Mucosa of descending colon (tissue), 3 donors: ENCODE results near the gene TTC23. TPM values are rescaled to one million over a fixed set of nuclear protein-coding genes. Genes with fewer than 3 reads are reported as not detected.

ENCODE experiments used
- ATAC-seq: fragments of 200-7000 bp; cut with Tn5 transposase; one replicate; pipeline ENCODE4 v1.9.1; 2020; ENCODE audit warnings: mild to moderate bottlenecking, moderate library complexity
- DNase-seq, 3 donors: peaks; one replicate each; pipeline ENCODE4 v3.0.0-alpha.2; 2020
- H3K36me3 ChIP-seq: fragments of 200-600 bp; one replicate; pipeline ENCODE4 v1.8.0; 2021; ENCODE audit warnings: low read depth, mild to moderate bottlenecking
- H3K4me1 ChIP-seq: fragments of 200-600 bp; one replicate; pipeline ENCODE4 v1.8.0; 2021; ENCODE audit warnings: low read depth, mild to moderate bottlenecking
- H3K4me3 ChIP-seq: fragments of 200-600 bp; one replicate; pipeline ENCODE4 v1.8.0; 2021; ENCODE audit warnings: mild to moderate bottlenecking
- H3K9me3 ChIP-seq: fragments of 200-600 bp; one replicate; pipeline ENCODE4 v1.8.0; 2021; ENCODE audit warnings: mild to moderate bottlenecking
- intact Hi-C, 2 donors: fragments of 100-400 bp; cut with DNase I in 1 of 2; cut with micrococcal nuclease in 1 of 2; formaldehyde crosslinking; loops; one replicate each; pipeline versions ENCODE4 v1.11.0 to v1.11.1; 2022; cut with DNase I, micrococcal nuclease
- long read RNA-seq, 2 donors: library from polyadenylated mRNA; unstranded; transcript quantifications; one replicate each; pipeline ENCODE4 v2.0.0, GENCODE V29; 2019 to 2021
- total RNA-seq, 3 donors: library from RNA; stranded (reverse); fragmentation: NEBNext Ultra II Directional in 2 of 3; extraction: Animal tissue kit (Norgen Biotek cat#: 25700) in 2 of 3; gene quantifications; one replicate each; pipeline versions ENCODE4 v1.2.1 to v1.2.4, GENCODE V29; 2021 to 2023
- TF ChIP-seq, protein P1 (sequence below): fragments of 200-600 bp; IDR thresholded peaks from one replicate; pipeline ENCODE4 v1.8.0; 2022; ENCODE audit warnings: antibody characterized with exemption, mild to moderate bottlenecking
- donor health status: DM: no; HTN: no; CAD: no; lungs with moderate emphysema.
- donor health status: DM: no; HTN: no; CAD: no.
- donor health status: DM: no; HTN: yes; CAD: no.

TTC23 gene, protein sequence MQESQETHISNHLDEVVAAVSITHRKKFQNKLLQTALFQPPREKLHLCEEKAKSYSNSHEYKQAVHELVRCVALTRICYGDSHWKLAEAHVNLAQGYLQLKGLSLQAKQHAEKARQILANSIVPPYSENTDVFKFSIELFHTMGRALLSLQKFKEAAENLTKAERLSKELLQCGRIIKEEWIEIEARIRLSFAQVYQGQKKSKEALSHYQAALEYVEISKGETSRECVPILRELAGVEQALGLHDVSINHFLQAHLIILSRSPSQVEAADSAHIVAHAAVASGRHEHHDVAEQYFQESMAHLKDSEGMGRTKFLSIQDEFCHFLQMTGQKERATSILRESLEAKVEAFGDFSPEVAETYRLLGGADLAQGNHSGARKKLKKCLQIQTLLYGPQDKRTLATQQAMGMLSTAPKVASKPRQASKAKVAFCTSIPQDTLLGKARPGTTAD
- 10 to 100 TPM; 17.1 to 26.8 (median 19.6) TPM for total RNA-seq
- long read RNA-seq, donor 1, partial matches to known transcripts, result 4 of 14 reads
- long read RNA-seq, donor 1, other reads (novel, unspliced or antisense), result 10 of 14 reads
- long read RNA-seq, donor 2, partial matches to known transcripts, result 0 of 6 reads
- long read RNA-seq, donor 2, other reads (novel, unspliced or antisense), result 6 of 6 reads

- no peaks in the 10 kb centered on the region for H3K36me3 ChIP-seq
- peaks cover 8% of the 10 kb centered on the region for H3K4me1 ChIP-seq
- H3K4me3 ChIP-seq, result peak within 1 kb of the TSS; percentile 22
- intact Hi-C loops, result no loop called here
- TF ChIP-seq, protein P1, sequence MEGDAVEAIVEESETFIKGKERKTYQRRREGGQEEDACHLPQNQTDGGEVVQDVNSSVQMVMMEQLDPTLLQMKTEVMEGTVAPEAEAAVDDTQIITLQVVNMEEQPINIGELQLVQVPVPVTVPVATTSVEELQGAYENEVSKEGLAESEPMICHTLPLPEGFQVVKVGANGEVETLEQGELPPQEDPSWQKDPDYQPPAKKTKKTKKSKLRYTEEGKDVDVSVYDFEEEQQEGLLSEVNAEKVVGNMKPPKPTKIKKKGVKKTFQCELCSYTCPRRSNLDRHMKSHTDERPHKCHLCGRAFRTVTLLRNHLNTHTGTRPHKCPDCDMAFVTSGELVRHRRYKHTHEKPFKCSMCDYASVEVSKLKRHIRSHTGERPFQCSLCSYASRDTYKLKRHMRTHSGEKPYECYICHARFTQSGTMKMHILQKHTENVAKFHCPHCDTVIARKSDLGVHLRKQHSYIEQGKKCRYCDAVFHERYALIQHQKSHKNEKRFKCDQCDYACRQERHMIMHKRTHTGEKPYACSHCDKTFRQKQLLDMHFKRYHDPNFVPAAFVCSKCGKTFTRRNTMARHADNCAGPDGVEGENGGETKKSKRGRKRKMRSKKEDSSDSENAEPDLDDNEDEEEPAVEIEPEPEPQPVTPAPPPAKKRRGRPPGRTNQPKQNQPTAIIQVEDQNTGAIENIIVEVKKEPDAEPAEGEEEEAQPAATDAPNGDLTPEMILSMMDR, result no peak
- H3K9me3 ChIP-seq, result no peaks in the 10 kb centered on the region
- ATAC-seq, result peak; percentile 49
- DNase-seq, result peak in 1 of 3 donors; percentile 59
These were observed at the start of gene TTC23 for GRCh38 chr15:99249270-99249841. TSS of gene TTC23 (minus strand) at chr15:99249581. CDS start at chr15:99228712, 20,869 bp downstream.

GRCh38 chr15:99296386-99296785 lies 47.0 kb upstream of the TTC23 start:
- ATAC-seq (no peak), DNase-seq (no peak)
- Histone ChIP-seq H3K9me3 (no peaks in the 10 kb centered on the region), H3K36me3 (no peaks in the 10 kb centered on the region), H3K4me3 (no peak overlapping the region), H3K4me1 (no peaks in the 10 kb centered on the region)
- TF ChIP-seq, protein P1, result no peak
- intact Hi-C loops, result no loop called here

- Histone ChIP-seq H3K9me3 (no peaks in the 10 kb centered on the region), H3K4me3 (no peak overlapping the region), H3K36me3 (no peaks in the 10 kb centered on the region), H3K4me1 (no peaks in the 10 kb centered on the region)
- TF ChIP-seq, protein P1, result no peak
- DNase-seq, result no peak
- ATAC-seq, result no peak
- intact Hi-C loops, result no loop called here
These were observed 46.5 kb upstream of the TTC23 start for GRCh38 chr15:99295840-99296239.

- H3K4me3 ChIP-seq, result no peak overlapping the region
- intact Hi-C loops, result no loop called here
- no peaks in the 10 kb centered on the region for H3K4me1 ChIP-seq
- no peaks in the 10 kb centered on the region for H3K9me3 ChIP-seq
- TF ChIP-seq, protein P1, result no peak
- DNase-seq (no peak), ATAC-seq (no peak)
- no peaks in the 10 kb centered on the region for H3K36me3 ChIP-seq
These were observed 42.3 kb upstream of the TTC23 start for GRCh38 chr15:99291643-99292042.

- ATAC-seq, result no peak
- no peaks in the 10 kb centered on the region for H3K9me3 ChIP-seq
- H3K4me3 ChIP-seq, result no peak overlapping the region
- H3K36me3 ChIP-seq, result no peaks in the 10 kb centered on the region
- no peaks in the 10 kb centered on the region for H3K4me1 ChIP-seq
- TF ChIP-seq, protein P1, result no peak
- intact Hi-C loops, result loop anchor here in 1 of 2 donors (10.0 kb wide), 1 partner anchor 421 kb away; no protein-coding TSS in a partner anchor
- no peak for DNase-seq
These were observed 34.3 kb upstream of the TTC23 start for GRCh38 chr15:99283717-99284116.
